8988T (cell line): ENCODE measurements around the gene SLC15A4.

Source experiments
- DNase-seq: peaks from one replicate; pipeline ENCODE4 v3.0.0; 2011

SLC15A4 gene

DNA sequence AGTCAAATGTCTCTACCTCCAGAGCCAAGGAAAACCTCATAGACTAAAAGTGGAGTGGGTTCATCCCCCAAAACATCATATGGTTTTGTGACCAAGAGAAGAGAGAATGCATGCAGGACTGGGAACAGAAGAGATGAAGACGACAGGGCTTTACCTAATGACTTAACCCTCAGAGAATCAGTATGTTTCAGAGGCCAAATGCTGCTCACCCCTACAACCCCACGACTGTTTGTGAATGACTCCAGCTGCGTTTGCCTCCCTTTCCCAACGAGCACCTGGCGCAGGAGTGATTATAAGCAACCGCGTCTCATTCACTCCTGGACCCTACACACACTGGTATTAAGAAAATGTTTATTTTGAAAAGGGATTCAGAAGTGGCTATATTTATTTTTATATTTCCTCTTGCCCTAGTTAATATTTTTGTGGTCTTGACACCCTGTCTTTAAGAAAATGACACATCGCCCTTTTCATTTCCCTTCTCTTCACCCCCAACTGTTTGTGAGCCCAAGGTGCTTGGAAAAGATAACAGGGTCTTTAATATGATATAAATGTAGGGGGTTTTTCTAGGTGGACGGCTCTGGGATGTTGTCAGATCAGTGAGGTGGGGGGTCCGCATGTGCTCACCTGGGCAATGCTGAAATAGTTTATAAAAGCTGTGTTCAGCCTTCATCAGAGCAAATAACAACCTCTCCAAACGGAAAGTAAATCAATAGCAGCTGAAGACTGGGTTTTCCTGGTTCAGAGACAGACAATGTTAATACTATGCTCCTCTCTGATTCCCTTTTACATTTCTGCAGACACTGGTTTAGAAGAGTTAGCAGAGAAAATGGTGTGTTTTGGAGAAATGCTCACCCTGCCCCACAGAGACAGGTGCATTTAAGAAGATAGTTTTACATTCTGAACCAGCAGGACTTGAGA lies 77.7 kb downstream of the SLC15A4 start:
- DNase-seq, result no peak

DNA sequence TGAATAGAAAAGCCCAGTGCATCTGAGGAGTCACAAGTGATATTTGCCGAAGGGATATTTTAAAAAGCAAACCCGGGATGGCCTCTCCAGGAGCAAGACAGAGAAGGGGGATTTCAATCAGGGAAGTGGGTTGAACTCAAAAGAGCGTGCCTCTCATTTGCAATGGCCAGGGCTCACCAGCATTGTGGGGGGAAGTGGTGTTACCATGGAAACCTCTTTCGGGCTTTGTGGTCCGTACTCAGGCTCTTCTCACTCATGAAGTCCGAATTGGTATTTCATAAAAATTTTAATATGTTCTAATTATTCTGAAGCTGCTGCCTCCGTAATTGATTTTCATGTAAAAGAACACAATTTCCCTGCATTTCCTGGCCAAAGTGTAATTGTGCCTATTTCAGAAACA lies 79.8 kb downstream of the SLC15A4 start:
- no peak for DNase-seq
